GM19397 (cell line): ENCODE data around the gene ATP8B4.
"Not testable (repeated sequence)": the region's sequence is repeated elsewhere in the genome, so short reads cannot be mapped to it uniquely, and the experiment has no call there.

Source experiments
- ATAC-seq: cut with Tn5 transposase; IDR thresholded peaks from one replicate; pipeline ENCODE4 v1.9.1; 2021; ENCODE audit warnings: mild to moderate bottlenecking, moderate library complexity; ENCODE audit not compliant: unreplicated experiment

Gene ATP8B4

GRCh38 chr15:50119063-50120040 lies at the start of gene ATP8B4:
TSS of gene ATP8B4 (minus strand) at chr15:50119233. CDS start at chr15:50106966, 12,267 bp downstream.
- no peak for ATAC-seq

GRCh38 chr15:50168379-50168778 lies 49.3 kb upstream of the ATP8B4 start:
- ATAC-seq, result no peak

GRCh38 chr15:50167110-50167509 lies 48.1 kb upstream of the ATP8B4 start:
- no peak for ATAC-seq

- no peak for ATAC-seq
Measured at GRCh38 chr15:50166216-50166615, 47.2 kb upstream of the ATP8B4 start.

GRCh38 chr15:50164458-50164857 lies 45.4 kb upstream of the ATP8B4 start:
- no peak for ATAC-seq

- no peak for ATAC-seq
Measured at GRCh38 chr15:50163719-50164410, 44.8 kb upstream of the ATP8B4 start.

GRCh38 chr15:50162969-50163718 lies 44.1 kb upstream of the ATP8B4 start:
- no peak for ATAC-seq

- ATAC-seq, result not testable (repeated sequence)
Measured at GRCh38 chr15:50158236-50158635, 39.2 kb upstream of the ATP8B4 start.

- ATAC-seq, result no peak
Measured at GRCh38 chr15:50151476-50151875, 32.4 kb upstream of the ATP8B4 start.

GRCh38 chr15:50150851-50151250 lies 31.8 kb upstream of the ATP8B4 start:
- ATAC-seq, result no peak

GRCh38 chr15:50150349-50150748 lies 31.3 kb upstream of the ATP8B4 start:
- ATAC-seq, result no peak

GRCh38 chr15:50149090-50149489 lies 30.1 kb upstream of the ATP8B4 start:
- no peak for ATAC-seq

GRCh38 chr15:50148362-50148963 lies 29.4 kb upstream of the ATP8B4 start:
- ATAC-seq, result no peak

- ATAC-seq, result no peak
Measured at GRCh38 chr15:50146632-50147031, 27.6 kb upstream of the ATP8B4 start.

- no peak for ATAC-seq
Measured at GRCh38 chr15:50145451-50145872, 26.4 kb upstream of the ATP8B4 start.

- no peak for ATAC-seq
Measured at GRCh38 chr15:50144341-50145120, 25.5 kb upstream of the ATP8B4 start.

GRCh38 chr15:50143255-50143860 lies 24.3 kb upstream of the ATP8B4 start:
- ATAC-seq, result no peak

- no peak for ATAC-seq
Measured at GRCh38 chr15:50141856-50142255, 22.8 kb upstream of the ATP8B4 start.

GRCh38 chr15:50140983-50141382 lies 21.9 kb upstream of the ATP8B4 start:
- ATAC-seq, result no peak

- ATAC-seq, result no peak
Measured at GRCh38 chr15:50140098-50140497, 21.1 kb upstream of the ATP8B4 start.
